OCI-M1 (cell line): ENCODE data around the gene C3orf22.

Experiments
- DNase-seq: peaks from one replicate; lab custom pipeline; 2025; lab: John Stamatoyannopoulos, UW

Gene C3orf22

DNA sequence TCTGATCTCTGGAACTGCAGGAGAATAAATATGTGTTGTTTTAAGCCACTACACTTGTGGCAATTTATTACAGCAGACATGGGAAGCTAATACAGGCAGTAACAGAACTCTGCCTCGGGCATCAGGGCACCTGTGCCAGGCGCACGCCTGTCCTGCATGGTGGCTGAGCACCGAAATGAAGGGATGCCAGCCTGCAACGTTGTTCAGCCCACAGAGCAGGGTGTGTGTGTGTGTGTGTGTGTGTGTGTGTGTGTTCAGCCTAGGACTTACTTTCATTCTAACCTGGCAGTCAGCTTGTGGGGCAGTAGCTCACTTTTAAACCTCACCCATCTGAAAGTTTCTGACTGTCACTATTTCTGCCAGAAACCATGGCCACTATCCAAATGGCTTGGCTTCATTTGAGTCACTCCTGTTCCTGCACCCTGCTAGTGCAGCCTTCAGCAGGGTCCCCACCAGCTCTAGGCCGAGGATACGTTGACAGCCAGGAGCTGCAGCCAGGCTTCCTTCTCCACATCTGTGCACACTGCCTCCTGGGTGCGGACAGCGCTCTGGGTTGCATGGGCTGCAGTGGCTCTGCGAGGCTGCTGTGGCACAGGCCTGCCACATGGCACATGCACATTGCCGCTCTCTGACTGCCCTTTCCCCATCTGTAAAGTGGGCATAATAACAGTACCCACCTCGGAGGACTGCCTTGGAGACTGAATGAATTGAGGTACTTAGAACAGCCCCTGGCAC lies 45.6 kb downstream of the C3orf22 start:
- no peak for DNase-seq

DNA sequence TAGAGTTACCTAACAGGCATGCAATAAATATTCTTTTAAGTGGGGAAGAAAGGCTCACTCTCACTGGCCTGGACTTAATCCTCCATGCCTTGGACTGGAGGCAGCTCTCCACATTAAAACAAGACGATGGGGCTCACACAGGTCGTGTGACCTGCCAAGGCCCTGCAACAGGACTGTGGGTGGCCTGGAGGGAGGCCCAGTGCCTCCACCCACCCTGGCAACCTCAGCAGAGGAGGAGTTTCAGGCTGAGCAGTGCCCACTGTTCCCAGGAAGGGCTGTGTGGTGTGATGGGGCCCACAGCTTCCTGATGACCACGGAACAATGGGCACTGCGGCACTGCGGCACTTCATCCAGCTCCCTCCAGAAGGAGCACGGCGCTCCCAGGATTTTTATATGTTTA lies 46.7 kb downstream of the C3orf22 start:
- no peak for DNase-seq

DNA sequence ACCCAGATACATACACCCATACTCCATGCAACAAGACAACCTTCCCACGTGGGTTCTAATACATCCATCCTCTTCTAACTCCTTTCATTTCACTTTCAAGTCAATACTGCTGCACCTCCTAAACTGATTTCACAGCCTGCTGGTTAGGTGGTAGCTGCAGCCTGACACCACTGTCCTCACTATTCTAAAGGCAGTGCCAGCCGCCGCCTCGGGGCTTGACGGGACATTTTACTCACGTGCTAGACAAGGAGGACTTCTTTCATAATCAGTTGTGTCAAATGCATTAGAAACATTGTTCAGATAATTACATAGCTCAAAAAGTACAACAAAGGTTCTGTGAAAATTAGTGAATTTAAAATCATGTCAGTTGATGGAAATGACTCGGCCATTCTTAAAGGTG lies 47.4 kb downstream of the C3orf22 start:
- DNase-seq, result no peak

DNA sequence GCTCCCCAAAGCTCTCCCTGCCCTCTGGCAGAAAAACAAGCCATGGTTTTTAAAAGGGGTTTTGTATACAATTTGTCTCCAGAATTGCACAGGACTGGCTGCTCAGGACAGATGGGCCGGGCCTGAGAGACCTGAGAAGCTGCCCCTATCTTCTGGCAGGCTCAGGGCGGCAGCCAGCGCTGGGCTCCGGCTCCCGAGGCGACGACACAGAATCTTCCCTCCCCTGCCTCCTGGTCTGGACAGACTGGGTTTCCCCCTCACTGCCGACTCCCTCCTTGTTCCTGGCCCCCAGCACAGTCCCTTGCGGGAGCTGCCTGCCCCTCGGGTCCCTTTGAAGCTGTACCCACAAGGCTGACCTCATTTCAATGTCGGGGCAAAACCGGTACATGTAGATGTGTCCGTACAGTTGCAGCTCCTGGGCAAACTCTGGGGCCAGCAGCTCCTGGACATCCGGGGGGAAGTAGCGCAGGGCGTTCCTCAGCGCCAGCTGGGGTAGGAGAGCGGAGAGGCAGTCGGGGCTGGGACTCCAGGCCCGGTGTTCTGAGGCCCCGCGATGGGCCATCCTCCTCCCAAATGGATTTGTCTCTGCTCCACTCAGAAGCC lies 48.3 kb downstream of the C3orf22 start:
- DNase-seq, result no peak

DNA sequence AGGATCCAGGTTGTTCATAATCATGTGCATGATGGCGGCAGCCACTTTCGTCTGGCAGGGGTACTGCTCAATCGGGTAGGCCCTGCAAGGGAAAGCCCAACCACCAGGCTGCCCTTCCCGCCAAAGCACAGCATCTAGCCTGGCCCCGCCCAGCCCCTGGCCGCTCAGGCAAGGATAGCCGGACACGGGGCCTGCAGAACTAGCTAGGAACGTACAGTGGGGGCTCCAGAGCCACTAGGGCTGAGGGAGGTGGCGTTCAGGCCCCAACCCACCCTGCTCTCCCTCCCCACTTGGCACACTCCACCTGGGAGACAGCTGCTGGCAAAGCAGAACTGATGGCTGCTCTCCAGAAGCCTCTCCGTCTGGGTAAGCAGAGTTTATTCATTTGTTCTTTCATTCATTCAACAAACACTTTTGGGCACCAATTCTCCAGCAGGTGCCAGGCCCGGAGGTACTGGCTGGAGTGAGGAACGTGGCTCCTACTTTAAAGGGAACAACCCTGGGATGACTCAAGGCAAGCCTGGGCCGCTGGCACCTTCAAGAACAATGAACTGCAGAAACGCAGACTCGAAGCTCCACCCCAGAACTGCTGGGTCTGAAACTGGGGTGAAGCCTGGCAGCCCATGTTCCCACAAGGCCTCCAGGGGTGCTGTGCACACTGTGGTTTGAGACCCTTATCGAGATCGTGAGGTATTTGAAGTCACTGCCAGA lies 49.0 kb downstream of the C3orf22 start:
- no peak for DNase-seq

DNA sequence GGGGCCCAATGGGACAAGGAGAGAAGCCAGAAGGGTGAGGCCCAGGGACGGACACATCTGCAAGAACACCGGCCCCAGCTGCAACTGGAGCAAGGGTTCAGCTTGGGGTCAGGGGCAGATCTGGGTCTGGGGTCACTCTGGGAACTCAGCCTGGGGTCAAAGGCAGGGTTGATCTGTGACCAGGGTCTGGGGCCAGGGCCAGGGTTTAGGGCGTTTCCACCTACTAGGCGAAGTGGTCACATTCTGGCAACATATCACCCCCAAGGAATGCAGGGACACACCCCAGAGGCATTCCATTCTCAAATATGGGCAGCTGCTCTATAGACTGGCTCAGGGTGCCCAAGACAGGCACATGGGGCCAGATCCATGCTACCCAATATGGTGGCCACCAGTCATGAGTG lies 50.2 kb downstream of the C3orf22 start:
- DNase-seq, result no peak

DNA sequence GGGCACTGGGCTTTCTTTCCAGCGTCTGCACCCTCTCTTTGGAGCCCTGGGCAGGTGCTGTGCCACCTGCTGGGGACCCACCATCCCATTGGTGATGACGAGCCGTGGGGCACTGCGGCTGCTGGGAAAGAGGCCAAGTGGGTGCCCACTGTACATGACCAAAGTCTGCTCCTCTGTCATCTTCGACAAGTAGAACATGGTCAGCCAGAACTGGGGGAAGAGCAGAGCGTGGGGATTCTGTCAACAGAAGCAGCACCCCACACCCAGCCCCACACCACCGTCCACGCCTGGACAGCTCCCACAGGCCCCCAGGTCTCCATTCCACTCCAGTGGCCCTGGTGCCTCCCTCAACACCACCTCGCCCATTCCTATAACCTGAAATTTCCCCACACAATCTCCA lies 50.8 kb downstream of the C3orf22 start:
- DNase-seq, result no peak

DNA sequence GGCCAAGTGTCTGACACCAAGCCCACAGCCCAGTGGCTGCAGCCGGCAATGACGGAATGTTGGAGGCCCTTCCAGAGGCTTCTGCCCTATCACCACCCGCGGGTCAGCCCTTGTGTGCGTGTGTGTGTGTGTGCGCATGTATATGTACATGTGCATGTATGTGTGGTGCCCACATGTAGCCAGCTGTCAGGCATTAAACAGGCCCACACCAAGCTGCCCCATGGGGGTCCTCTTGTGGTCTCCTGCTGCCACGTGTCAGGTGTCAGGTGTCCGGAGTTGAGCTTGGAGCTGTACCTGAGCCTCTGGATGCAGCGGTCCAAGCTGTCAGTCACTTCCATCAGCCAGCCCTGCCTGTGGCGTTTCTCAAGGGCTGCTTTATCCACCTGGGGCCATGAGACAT lies 55.0 kb downstream of the C3orf22 start:
- no peak for DNase-seq

DNA sequence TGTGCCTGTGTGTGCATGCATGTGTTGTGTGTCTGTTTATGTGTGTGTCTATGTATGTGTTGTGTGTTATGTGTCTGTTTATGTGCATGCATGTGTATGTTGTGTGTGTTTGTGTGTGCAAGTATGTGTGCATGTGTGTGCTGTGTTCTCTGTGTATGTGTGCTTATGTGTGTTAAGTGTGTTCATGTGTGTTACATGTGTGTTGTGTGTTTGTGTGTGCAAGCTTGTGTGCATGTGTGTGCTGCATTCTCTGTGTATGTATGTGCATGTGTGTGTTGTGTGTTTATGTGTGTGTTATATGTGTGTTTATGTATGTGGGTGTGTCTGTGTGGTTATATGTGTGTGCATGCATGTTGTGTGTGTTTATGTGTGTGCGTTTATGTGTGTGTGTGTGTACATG lies 56.1 kb downstream of the C3orf22 start:
- no peak for DNase-seq

DNA sequence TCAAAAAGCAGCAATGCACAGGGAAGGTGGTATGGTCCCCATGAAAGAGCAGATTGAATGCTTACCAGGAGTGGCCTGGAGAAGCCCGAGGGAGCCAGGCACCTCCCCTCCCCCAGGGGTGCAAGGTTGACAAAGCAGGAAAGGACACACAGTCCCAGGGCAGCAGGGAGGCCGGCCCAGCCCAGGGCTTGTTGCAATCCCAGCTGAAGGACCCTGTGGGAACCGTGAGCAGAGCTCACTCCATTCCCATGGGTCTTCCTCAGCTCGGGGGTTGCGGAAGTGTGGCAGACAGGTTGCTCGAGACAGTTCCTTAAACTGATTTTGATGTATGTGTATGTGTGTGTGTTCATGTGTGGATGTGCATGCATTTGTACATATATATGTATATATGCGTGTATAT lies 57.0 kb downstream of the C3orf22 start:
- no peak for DNase-seq

DNA sequence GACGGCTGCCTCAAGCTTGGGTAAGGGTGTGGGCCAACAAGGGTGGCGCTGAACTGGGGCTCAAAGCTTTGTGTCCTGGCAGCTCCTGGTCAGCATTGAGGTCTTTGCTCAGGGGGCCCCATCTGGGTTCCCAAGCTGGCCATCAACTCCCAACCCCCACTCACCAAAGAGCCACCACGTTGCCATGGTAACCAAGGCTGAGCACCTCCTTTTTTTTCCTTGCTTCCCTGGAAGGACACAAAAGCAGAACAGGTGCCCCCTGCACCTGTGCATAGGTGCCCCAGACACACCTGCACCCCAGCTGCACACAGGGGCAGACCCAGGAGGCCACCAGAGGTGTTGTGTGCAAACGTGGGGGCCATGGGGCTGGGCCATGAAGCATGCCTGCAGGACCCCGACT lies 57.7 kb downstream of the C3orf22 start:
- no peak for DNase-seq

DNA sequence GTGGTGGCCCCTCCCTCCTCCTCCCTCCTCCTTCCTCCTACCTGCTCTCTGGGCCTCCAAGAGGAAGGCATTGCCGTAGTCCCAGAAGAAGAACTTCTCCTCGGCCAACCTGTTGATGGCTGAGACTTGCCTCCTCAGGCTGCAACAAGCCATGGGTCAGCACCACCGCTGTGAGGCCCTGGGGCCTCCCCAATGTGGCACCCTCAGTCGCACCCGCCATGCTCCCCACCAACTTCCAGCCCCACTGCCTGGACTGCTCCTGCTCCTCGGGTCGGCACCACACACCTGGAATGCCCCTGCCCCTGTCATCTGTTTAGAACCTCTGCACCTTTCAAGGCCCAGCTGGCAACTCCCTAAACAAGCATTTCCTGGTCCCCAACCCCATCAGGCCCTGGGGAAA lies 58.7 kb downstream of the C3orf22 start:
- DNase-seq, result no peak
